Central memory CD8-positive, alpha-beta T cell (primary cell): ENCODE measurements around the gene ZNF813.
"Not testable (repeated sequence)": the region's sequence is repeated elsewhere in the genome, so short reads cannot be mapped to it uniquely, and the experiment has no call there.

Experiments used
- ATAC-seq: fragments of 150-1000 bp; cut with Tn5 transposase; replicated peaks from 2 replicates; pipeline ENCODE4 v1.10.0; 2022; ENCODE audit warnings: mild to moderate bottlenecking, moderate FRiP score, moderate number of reproducible peaks; ENCODE audit not compliant: poor library complexity, severe bottlenecking; ENCODE audit errors: extremely low read depth
- DNase-seq, 2 donors: peaks; one replicate each; pipeline ENCODE4 v3.0.0; 2021; ENCODE audit warnings: low spot score in 2 of 2
- H3K27ac Mint-ChIP-seq: one replicate; pipeline ENCODE4 v1.8.0; 2022; ENCODE audit warnings: low read depth, mild to moderate bottlenecking, moderate library complexity, mixed read lengths
- H3K27me3 Mint-ChIP-seq: one replicate; pipeline ENCODE4 v1.8.0; 2022; ENCODE audit warnings: mixed read lengths
- H3K36me3 Mint-ChIP-seq: one replicate; pipeline ENCODE4 v1.8.0; 2022; ENCODE audit warnings: mild to moderate bottlenecking, moderate library complexity, mixed read lengths; ENCODE audit not compliant: insufficient read depth
- H3K4me1 Mint-ChIP-seq: one replicate; pipeline ENCODE4 v1.8.0; 2022; ENCODE audit warnings: mixed read lengths
- H3K4me3 Mint-ChIP-seq: one replicate; pipeline ENCODE4 v1.8.0; 2022; ENCODE audit warnings: mild to moderate bottlenecking, moderate library complexity, mixed read lengths
- H3K9me3 Mint-ChIP-seq: one replicate; pipeline ENCODE4 v1.8.0; 2022; ENCODE audit warnings: mixed read lengths

Gene ZNF813

DNA sequence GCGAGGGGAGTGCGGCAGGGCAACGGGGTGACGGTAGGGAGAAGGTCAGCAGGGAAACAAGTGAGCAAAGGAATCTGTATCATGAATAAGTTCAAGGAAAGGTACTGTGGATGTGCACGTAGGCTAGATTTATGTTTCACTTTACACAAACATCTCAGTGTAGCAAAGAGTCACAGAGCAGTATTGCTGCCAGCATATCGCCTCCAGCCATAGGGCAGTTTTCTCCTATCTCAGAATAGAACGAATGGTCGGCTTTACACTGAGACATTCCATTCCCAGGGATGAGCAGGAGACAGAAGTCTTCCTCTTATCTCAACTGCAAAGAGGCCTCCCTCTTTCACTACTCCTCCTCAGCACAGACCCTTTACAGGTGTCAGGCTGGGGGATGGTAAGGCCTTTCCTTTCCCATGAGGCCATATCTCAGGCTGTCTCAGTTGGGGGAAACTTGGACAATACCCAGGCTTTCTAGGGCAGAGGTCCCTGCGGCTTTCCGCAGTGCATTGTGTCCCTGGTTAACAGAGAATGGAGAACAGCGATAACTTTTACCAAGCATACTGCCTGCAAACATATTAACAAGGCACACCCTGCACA, 7.3 kb upstream of the ZNF813 start:
- not testable (repeated sequence) for DNase-seq, H3K36me3 Mint-ChIP-seq, ATAC-seq, H3K27ac Mint-ChIP-seq, H3K4me3 Mint-ChIP-seq, H3K4me1 Mint-ChIP-seq
- peaks cover 12% of the 10 kb centered on the region for H3K27me3 Mint-ChIP-seq
- peaks cover 52% of the 10 kb centered on the region for H3K9me3 Mint-ChIP-seq

GRCh38 chr19:53461866-53462265, 5.7 kb upstream of the ZNF813 start:
- no peak overlapping the region for H3K27ac Mint-ChIP-seq
- no peak overlapping the region for H3K4me3 Mint-ChIP-seq
- peaks cover 1% of the 10 kb centered on the region for H3K36me3 Mint-ChIP-seq
- H3K4me1 Mint-ChIP-seq, result no peaks in the 10 kb centered on the region
- H3K9me3 Mint-ChIP-seq, result peaks cover 35% of the 10 kb centered on the region
- no peak for ATAC-seq
- H3K27me3 Mint-ChIP-seq, result peaks cover 12% of the 10 kb centered on the region
- DNase-seq, result no peak

DNA sequence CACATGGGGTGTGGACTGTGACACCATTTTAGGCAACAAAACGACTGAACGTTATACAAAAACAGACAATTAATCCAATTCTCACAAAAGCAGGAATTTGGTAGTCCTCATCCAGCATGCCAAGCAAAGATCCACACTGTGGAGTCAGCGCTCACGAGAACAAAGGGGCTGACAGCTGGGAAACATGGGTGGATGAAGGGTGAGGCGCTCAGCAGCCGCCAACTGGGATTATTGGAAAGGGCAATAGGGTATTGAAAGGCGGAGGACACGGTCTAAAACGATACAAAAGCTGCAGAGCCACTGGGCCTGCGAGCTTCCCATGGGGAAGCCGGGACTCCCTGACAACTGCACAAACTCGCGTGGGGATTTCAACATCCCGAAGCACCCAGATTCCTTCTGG, 4.7 kb upstream of the ZNF813 start:
- no peaks in the 10 kb centered on the region for H3K4me1 Mint-ChIP-seq
- H3K27me3 Mint-ChIP-seq, result peaks cover 12% of the 10 kb centered on the region
- no peak overlapping the region for H3K4me3 Mint-ChIP-seq
- H3K36me3 Mint-ChIP-seq, result peaks cover 4% of the 10 kb centered on the region
- no peak overlapping the region for H3K27ac Mint-ChIP-seq
- ATAC-seq (no peak), DNase-seq (no peak)
- peaks cover 30% of the 10 kb centered on the region for H3K9me3 Mint-ChIP-seq

DNA sequence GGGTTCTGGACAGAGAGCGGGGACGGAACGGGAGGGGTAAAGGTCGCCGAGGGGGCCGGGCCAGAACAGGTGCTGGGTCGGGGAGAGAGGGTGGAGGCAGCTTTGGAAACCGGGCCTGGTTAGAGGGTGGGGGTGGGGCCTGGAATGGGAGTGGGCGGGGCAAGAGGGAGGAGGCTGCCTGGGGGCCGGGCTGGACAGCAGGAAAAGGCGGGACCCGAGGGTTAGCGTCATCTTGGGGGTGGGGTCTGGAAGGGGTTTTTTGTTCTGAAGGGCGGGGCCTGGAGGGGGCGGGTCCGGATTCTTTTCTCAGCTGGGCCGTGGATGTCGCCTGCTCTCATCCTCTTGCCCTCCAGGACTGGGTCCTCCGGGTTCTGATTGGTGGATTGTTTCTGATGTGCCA, 4.3 kb upstream of the ZNF813 start:
- Mint-ChIP-seq H3K4me1 (peaks cover 4% of the 10 kb centered on the region), H3K27ac (no peak overlapping the region), H3K9me3 (peaks cover 30% of the 10 kb centered on the region), H3K27me3 (peaks cover 12% of the 10 kb centered on the region), H3K4me3 (no peak overlapping the region), H3K36me3 (peaks cover 4% of the 10 kb centered on the region)
- ATAC-seq (no peak), DNase-seq (no peak)

- Mint-ChIP-seq H3K4me3 (peak overlapping the region; percentile 85), H3K27ac (no peak overlapping the region), H3K4me1 (peaks cover 25% of the 10 kb centered on the region), H3K36me3 (peaks cover 7% of the 10 kb centered on the region), H3K27me3 (peaks cover 12% of the 10 kb centered on the region), H3K9me3 (peaks cover 12% of the 10 kb centered on the region)
- peak; percentile 38 for ATAC-seq
- DNase-seq, result no peak
These were observed 628 bp upstream of the ZNF813 start for GRCh38 chr19:53466726-53467484.

- Mint-ChIP-seq H3K4me3 (peak overlapping the region; percentile 85), H3K27ac (peak overlapping the region; percentile 62), H3K4me1 (peaks cover 25% of the 10 kb centered on the region)
- ATAC-seq, DNase-seq, H3K9me3 Mint-ChIP-seq, H3K27me3 Mint-ChIP-seq, H3K36me3 Mint-ChIP-seq: not testable (repeated sequence)
These were observed 1.1 kb downstream of the ZNF813 start for GRCh38 chr19:53468628-53469027.

DNA sequence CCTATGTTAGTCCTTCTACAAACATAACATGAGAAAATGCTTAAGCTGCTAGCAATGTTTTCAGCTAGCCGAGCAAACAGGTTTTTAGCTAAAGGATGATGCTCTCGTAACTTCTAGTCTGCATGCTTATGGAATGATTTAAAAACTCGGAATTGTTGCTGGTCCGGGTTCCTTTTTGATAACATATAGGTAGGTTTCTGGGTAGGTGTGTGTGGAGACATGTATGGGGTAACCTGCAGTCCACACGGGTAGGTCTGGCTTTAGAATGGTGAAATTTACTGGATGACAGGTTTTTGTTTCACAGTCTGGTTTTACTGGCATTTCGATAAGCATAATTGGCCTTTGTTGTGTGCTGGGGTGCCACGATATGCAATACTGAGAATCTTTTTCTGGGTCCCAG, 4.4 kb downstream of the ZNF813 start:
- H3K4me3 Mint-ChIP-seq, result no peak overlapping the region
- H3K36me3 Mint-ChIP-seq, result peaks cover 12% of the 10 kb centered on the region
- DNase-seq, result no peak
- ATAC-seq, result no peak
- no peak overlapping the region for H3K27ac Mint-ChIP-seq
- peaks cover 4% of the 10 kb centered on the region for H3K9me3 Mint-ChIP-seq
- peaks cover 32% of the 10 kb centered on the region for H3K4me1 Mint-ChIP-seq
- H3K27me3 Mint-ChIP-seq, result no peaks in the 10 kb centered on the region

- H3K27ac Mint-ChIP-seq, DNase-seq: not testable (repeated sequence)
- H3K36me3 Mint-ChIP-seq, result peaks cover 22% of the 10 kb centered on the region
These were observed 7.3 kb downstream of the ZNF813 start for GRCh38 chr19:53474832-53475231.

GRCh38 chr19:53475470-53475869, 7.9 kb downstream of the ZNF813 start:
- not testable (repeated sequence) for H3K27ac Mint-ChIP-seq, DNase-seq, H3K4me3 Mint-ChIP-seq, H3K27me3 Mint-ChIP-seq, ATAC-seq
- Mint-ChIP-seq H3K9me3 (peaks cover 14% of the 10 kb centered on the region), H3K36me3 (peaks cover 23% of the 10 kb centered on the region), H3K4me1 (peaks cover 15% of the 10 kb centered on the region)

More at GRCh38 chr19:53474832-53475231, 7.3 kb downstream of the ZNF813 start:
- peaks cover 12% of the 10 kb centered on the region for H3K9me3 Mint-ChIP-seq
- not testable (repeated sequence) for ATAC-seq, H3K4me3 Mint-ChIP-seq, H3K27me3 Mint-ChIP-seq
- peaks cover 20% of the 10 kb centered on the region for H3K4me1 Mint-ChIP-seq

GRCh38 chr19:53483751-53484150, 16.2 kb downstream of the ZNF813 start:
- not testable (repeated sequence) for DNase-seq, ATAC-seq, H3K4me1 Mint-ChIP-seq, H3K27ac Mint-ChIP-seq, H3K27me3 Mint-ChIP-seq, H3K4me3 Mint-ChIP-seq
- Mint-ChIP-seq H3K9me3 (peaks cover 16% of the 10 kb centered on the region), H3K36me3 (peaks cover 42% of the 10 kb centered on the region)

DNA sequence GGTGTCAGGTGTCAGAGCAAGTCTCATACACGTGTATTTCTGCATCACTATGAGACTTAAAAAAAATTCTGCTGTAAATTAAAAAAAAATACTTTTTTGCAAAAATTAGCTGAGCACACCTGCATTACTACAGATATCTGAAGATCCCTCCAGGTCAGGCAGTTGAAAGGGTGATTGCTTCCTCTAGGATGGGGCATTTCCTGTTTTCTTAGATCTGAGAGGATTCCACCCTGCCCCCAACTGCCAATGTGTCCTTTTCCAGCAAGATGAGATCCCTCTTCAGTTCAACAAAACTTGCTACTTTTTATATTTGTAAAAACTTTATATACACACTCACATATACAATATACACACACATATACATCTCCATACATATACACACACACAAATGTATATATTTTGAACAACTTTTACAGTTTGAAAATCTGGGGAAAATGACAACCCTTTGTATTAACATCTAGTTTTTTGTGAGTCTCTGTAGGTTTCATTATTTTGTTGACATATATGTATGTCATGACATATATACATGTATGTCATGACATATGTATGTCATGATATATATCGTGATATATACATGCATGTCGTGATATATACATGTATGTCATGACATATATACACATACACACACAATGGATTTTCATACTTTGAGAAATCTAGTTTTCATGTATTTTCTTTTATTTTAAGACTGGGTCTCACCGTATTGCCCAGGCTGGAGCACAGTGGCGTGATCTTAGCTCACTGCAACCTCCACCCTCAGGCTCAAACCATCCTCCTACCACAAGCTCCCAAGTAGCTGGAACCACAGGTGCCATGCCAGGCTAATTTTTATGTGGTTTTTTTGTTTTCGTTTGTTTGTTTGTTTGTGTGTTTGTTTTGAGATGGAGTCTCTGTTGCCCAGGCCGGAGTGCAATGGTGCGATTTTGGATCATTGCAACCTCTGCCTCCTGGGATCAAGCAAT, 17.8 kb downstream of the ZNF813 start:
- H3K27ac Mint-ChIP-seq, result no peak overlapping the region
- H3K27me3 Mint-ChIP-seq, result no peaks in the 10 kb centered on the region
- peaks cover 7% of the 10 kb centered on the region for H3K9me3 Mint-ChIP-seq
- H3K36me3 Mint-ChIP-seq, result peaks cover 44% of the 10 kb centered on the region
- no peak overlapping the region for H3K4me3 Mint-ChIP-seq
- DNase-seq (no peak), ATAC-seq (no peak)
- H3K4me1 Mint-ChIP-seq, result no peaks in the 10 kb centered on the region

- H3K4me1 Mint-ChIP-seq, result no peaks in the 10 kb centered on the region
- peaks cover 26% of the 10 kb centered on the region for H3K36me3 Mint-ChIP-seq
- no peaks in the 10 kb centered on the region for H3K27me3 Mint-ChIP-seq
- H3K9me3 Mint-ChIP-seq, result peaks cover 28% of the 10 kb centered on the region
- no peak for DNase-seq
- no peak for ATAC-seq
- H3K27ac Mint-ChIP-seq, result no peak overlapping the region
- no peak overlapping the region for H3K4me3 Mint-ChIP-seq
These were observed 24.6 kb downstream of the ZNF813 start for GRCh38 chr19:53492153-53492552.
